Liver (tissue), 9 donors: Measurements from ENCODE around the gene MEF2A. TPM values are rescaled to one million over a fixed set of nuclear protein-coding genes. Genes with fewer than 3 reads are reported as not detected.

Experiments
- DNase-seq: peaks from one replicate; pipeline ENCODE4 v3.0.0-alpha.2; 2017; ENCODE audit warnings: low spot score
- H3K27ac ChIP-seq, 2 donors: one replicate each; pipeline ENCODE4 v1.7.0; 2013; ENCODE audit warnings: inconsistent platforms in 2 of 2, low read length in 2 of 2, control low read depth in 1 of 2, low read depth in 1 of 2, mild to moderate bottlenecking in 1 of 2
- H3K27me3 ChIP-seq, 4 donors: one replicate each; pipeline versions ENCODE4 v1.6.1 to v1.7.0; 2013; ENCODE audit warnings: low read length in 3 of 4, inconsistent platforms in 1 of 4, mild to moderate bottlenecking in 1 of 4, moderate library complexity in 1 of 4; ENCODE audit not compliant: control insufficient read depth in 4 of 4, insufficient read depth in 4 of 4
- H3K36me3 ChIP-seq, 4 donors: one replicate each; pipeline versions ENCODE4 v1.6.1 to v1.7.0; 2013; ENCODE audit warnings: low read length in 3 of 4, mild to moderate bottlenecking in 3 of 4, low read depth in 1 of 4, moderate library complexity in 1 of 4; ENCODE audit not compliant: control insufficient read depth in 4 of 4, insufficient read depth in 3 of 4
- H3K4me1 ChIP-seq, 4 donors: one replicate each; pipeline versions ENCODE4 v1.6.1 to v1.7.0; 2013; ENCODE audit warnings: low read length in 3 of 4, mild to moderate bottlenecking in 3 of 4, moderate library complexity in 1 of 4; ENCODE audit not compliant: control insufficient read depth in 4 of 4, insufficient read depth in 4 of 4
- H3K4me3 ChIP-seq, 3 donors: one replicate each; pipeline versions ENCODE4 v1.6.1 to v1.7.0; 2013; ENCODE audit warnings: low read length in 3 of 3, control low read depth in 1 of 3, low read depth in 1 of 3, mild to moderate bottlenecking in 1 of 3
- H3K9ac ChIP-seq, 2 donors: one replicate each; pipeline ENCODE4 v1.7.0; 2013; ENCODE audit warnings: low read length in 2 of 2, mild to moderate bottlenecking in 2 of 2, moderate library complexity in 2 of 2, control low read depth in 1 of 2, low read depth in 1 of 2
- H3K9me3 ChIP-seq, 4 donors: one replicate each; pipeline versions ENCODE4 v1.6.1 to v1.7.0; 2013; ENCODE audit warnings: low read length in 3 of 4; ENCODE audit not compliant: control insufficient read depth in 4 of 4
- EGR1 ChIP-seq, 2 donors: IDR thresholded peaks; 2 replicates each; pipeline ENCODE4 v1.6.1; 2016 to 2018; ENCODE audit warnings: antibody characterized with exemption in 2 of 2, low read depth in 2 of 2
- FOXA1 ChIP-seq: IDR thresholded peaks from 2 replicates; pipeline ENCODE4 v1.6.1; 2016; ENCODE audit warnings: antibody characterized with exemption
- FOXA2 ChIP-seq: IDR thresholded peaks from 2 replicates; pipeline ENCODE4 v1.6.1; 2016; ENCODE audit warnings: antibody characterized with exemption
- GABPA ChIP-seq, 2 donors: IDR thresholded peaks in 1 of 2; conservative IDR thresholded peaks in 1 of 2; 2 replicates each; pipeline ENCODE4 v1.6.1; 2016; ENCODE audit warnings: antibody characterized with exemption in 2 of 2, mild to moderate bottlenecking in 1 of 2, moderate library complexity in 1 of 2
- HNF4A ChIP-seq, 2 donors: conservative IDR thresholded peaks; 2 replicates each; pipeline ENCODE4 v1.6.1; 2016; ENCODE audit warnings: antibody characterized with exemption in 2 of 2, mild to moderate bottlenecking in 2 of 2
- HNF4G ChIP-seq: IDR thresholded peaks from 2 replicates; pipeline ENCODE4 v1.6.1; 2016; ENCODE audit warnings: antibody characterized with exemption
- JUND ChIP-seq, 2 donors: IDR thresholded peaks; 2 replicates each; pipeline ENCODE4 v1.6.1; 2016; ENCODE audit warnings: antibody characterized with exemption in 2 of 2
- NR2F2 ChIP-seq: IDR thresholded peaks from 2 replicates; pipeline ENCODE4 v1.6.1; 2016; ENCODE audit warnings: antibody characterized with exemption
- RAD21 ChIP-seq, 2 donors: IDR thresholded peaks; 2 replicates each; pipeline ENCODE4 v1.6.1; 2016; ENCODE audit warnings: antibody characterized with exemption in 2 of 2, mild to moderate bottlenecking in 2 of 2
- RXRA ChIP-seq, 2 donors: IDR thresholded peaks; 2 replicates each; pipeline ENCODE4 v1.6.1; 2017 to 2018; ENCODE audit warnings: antibody characterized with exemption in 2 of 2, mild to moderate bottlenecking in 1 of 2
- SP1 ChIP-seq: IDR thresholded peaks from 2 replicates; pipeline ENCODE4 v1.6.1; 2018; ENCODE audit warnings: antibody characterized with exemption, mild to moderate bottlenecking
- TAF1 ChIP-seq: conservative IDR thresholded peaks from 2 replicates; pipeline ENCODE4 v1.6.1; 2016; ENCODE audit warnings: antibody characterized with exemption, mild to moderate bottlenecking
- YY1 ChIP-seq: IDR thresholded peaks from 2 replicates; pipeline ENCODE4 v1.6.1; 2016; ENCODE audit warnings: antibody characterized with exemption, mild to moderate bottlenecking
- WGBS: extraction: QIAGEN DNeasy Blood & Tissue Kit; methylation state at CpG from one replicate; pipeline ENCODE4 v1.1.7; 2013; 5-methylcytosine and 5-hydroxymethylcytosine counted together
- polyA plus RNA-seq, 2 donors: library from polyadenylated mRNA; stranded (reverse) in 1 of 2; unstranded in 1 of 2; fragments of 200-250 nt in 1 of 2; fragments of >200 nt in 1 of 2; fragmentation: Nextera tagmentation in 1 of 2; extraction: Ambion mirVana in 1 of 2; gene quantifications; one replicate each; pipeline versions ENCODE4 v1.2.1 to v1.2.3, GENCODE V29; 2013 to 2015
- total RNA-seq, 2 donors: library from RNA; depleted of rRNA; stranded (reverse); fragments of >200 nt; gene quantifications; one replicate each; pipeline ENCODE4 v1.2.3, GENCODE V29; 2014
- TF ChIP-seq, protein P1 (sequence below): fragments of 150-350 bp; IDR thresholded peaks from 2 replicates; pipeline ENCODE4 v1.5.1; 2017; ENCODE audit warnings: improper control_type of control experiment, low read depth, low read length; ENCODE audit not compliant: missing input control
- TF ChIP-seq, protein P2 (sequence below): IDR thresholded peaks from 2 replicates; pipeline ENCODE4 v1.6.1; 2016; ENCODE audit warnings: antibody characterized with exemption, mild to moderate bottlenecking
- TF ChIP-seq, protein P3 (sequence below): IDR thresholded peaks from 2 replicates; pipeline ENCODE4 v1.6.1; 2016; ENCODE audit warnings: antibody characterized with exemption
- TF ChIP-seq, protein P4 (sequence below): IDR thresholded peaks from 2 replicates; pipeline ENCODE4 v1.6.1; 2016; ENCODE audit warnings: antibody characterized with exemption
- TF ChIP-seq, protein P5 (sequence below): IDR thresholded peaks from 2 replicates; pipeline ENCODE4 v1.6.1; 2016; ENCODE audit warnings: antibody characterized with exemption
- donor health status: healthy.
- donor health status: healthy.
- donor health status: healthy.
- donor health status: healthy.
- donor health status: healthy.

Gene MEF2A
- total and polyA plus RNA-seq, 4 donors = 8.5 to 45.9 (median 18.2) TPM

DNA sequence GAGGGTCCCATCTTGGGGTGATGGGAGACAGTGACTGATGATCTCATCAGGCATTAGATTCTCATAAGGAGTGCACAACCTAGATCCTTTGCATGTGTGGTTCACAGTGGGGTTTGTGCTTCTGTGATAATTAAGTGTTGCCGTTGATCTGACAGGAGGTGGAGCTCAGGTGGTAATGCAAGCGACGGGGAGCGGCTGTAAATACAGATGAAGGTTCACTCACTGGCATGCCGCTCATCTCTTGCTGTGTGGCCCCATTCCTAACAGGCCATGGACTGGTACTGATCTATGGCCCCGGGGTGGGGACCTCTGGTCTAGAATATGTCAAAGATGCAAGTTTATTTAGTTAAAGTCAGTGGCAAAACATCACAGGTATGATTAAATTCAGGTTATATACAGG, 8.7 kb downstream of the MEF2A start:
- WGBS = 72% methylated on average over 6 of the region's 6 CpGs
- H3K36me3 ChIP-seq = peaks cover 0 to 2% (median 0%) of the 10 kb centered on the region in 4 donors
- no peak for DNase-seq
- peak overlapping the region; percentile 35 to 53 for H3K27ac ChIP-seq
- H3K9me3 ChIP-seq = no peaks in the 10 kb centered on the region
- no peaks in the 10 kb centered on the region for H3K27me3 ChIP-seq
- TF ChIP-seq, protein P1, sequence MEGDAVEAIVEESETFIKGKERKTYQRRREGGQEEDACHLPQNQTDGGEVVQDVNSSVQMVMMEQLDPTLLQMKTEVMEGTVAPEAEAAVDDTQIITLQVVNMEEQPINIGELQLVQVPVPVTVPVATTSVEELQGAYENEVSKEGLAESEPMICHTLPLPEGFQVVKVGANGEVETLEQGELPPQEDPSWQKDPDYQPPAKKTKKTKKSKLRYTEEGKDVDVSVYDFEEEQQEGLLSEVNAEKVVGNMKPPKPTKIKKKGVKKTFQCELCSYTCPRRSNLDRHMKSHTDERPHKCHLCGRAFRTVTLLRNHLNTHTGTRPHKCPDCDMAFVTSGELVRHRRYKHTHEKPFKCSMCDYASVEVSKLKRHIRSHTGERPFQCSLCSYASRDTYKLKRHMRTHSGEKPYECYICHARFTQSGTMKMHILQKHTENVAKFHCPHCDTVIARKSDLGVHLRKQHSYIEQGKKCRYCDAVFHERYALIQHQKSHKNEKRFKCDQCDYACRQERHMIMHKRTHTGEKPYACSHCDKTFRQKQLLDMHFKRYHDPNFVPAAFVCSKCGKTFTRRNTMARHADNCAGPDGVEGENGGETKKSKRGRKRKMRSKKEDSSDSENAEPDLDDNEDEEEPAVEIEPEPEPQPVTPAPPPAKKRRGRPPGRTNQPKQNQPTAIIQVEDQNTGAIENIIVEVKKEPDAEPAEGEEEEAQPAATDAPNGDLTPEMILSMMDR = no peak
- no peak for TF ChIP-seq EGR1 (IDR thresholded peaks at IDR 0.05; ENCODE audit: low read depth in 2 of 2)
- TF ChIP-seq, protein P2, sequence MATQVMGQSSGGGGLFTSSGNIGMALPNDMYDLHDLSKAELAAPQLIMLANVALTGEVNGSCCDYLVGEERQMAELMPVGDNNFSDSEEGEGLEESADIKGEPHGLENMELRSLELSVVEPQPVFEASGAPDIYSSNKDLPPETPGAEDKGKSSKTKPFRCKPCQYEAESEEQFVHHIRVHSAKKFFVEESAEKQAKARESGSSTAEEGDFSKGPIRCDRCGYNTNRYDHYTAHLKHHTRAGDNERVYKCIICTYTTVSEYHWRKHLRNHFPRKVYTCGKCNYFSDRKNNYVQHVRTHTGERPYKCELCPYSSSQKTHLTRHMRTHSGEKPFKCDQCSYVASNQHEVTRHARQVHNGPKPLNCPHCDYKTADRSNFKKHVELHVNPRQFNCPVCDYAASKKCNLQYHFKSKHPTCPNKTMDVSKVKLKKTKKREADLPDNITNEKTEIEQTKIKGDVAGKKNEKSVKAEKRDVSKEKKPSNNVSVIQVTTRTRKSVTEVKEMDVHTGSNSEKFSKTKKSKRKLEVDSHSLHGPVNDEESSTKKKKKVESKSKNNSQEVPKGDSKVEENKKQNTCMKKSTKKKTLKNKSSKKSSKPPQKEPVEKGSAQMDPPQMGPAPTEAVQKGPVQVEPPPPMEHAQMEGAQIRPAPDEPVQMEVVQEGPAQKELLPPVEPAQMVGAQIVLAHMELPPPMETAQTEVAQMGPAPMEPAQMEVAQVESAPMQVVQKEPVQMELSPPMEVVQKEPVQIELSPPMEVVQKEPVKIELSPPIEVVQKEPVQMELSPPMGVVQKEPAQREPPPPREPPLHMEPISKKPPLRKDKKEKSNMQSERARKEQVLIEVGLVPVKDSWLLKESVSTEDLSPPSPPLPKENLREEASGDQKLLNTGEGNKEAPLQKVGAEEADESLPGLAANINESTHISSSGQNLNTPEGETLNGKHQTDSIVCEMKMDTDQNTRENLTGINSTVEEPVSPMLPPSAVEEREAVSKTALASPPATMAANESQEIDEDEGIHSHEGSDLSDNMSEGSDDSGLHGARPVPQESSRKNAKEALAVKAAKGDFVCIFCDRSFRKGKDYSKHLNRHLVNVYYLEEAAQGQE = no peak
- no peak for TF ChIP-seq HNF4G
- TF ChIP-seq, protein P3, sequence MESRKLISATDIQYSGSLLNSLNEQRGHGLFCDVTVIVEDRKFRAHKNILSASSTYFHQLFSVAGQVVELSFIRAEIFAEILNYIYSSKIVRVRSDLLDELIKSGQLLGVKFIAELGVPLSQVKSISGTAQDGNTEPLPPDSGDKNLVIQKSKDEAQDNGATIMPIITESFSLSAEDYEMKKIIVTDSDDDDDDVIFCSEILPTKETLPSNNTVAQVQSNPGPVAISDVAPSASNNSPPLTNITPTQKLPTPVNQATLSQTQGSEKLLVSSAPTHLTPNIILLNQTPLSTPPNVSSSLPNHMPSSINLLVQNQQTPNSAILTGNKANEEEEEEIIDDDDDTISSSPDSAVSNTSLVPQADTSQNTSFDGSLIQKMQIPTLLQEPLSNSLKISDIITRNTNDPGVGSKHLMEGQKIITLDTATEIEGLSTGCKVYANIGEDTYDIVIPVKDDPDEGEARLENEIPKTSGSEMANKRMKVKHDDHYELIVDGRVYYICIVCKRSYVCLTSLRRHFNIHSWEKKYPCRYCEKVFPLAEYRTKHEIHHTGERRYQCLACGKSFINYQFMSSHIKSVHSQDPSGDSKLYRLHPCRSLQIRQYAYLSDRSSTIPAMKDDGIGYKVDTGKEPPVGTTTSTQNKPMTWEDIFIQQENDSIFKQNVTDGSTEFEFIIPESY = no peak
- no peak for TF ChIP-seq SP1
- no peak for TF ChIP-seq RXRA (IDR thresholded peaks at IDR 0.05)
- no peak for TF ChIP-seq GABPA (IDR thresholded peaks at IDR 0.05 in 1 of 2, conservative IDR thresholded peaks at IDR 0.05 in 1 of 2)
- no peak for TF ChIP-seq FOXA2
- TF ChIP-seq HNF4A (conservative IDR thresholded peaks at IDR 0.05) = no peak
- TF ChIP-seq NR2F2 = no peak
- no peak for TF ChIP-seq RAD21 (IDR thresholded peaks at IDR 0.05)
- TF ChIP-seq, protein P4, sequence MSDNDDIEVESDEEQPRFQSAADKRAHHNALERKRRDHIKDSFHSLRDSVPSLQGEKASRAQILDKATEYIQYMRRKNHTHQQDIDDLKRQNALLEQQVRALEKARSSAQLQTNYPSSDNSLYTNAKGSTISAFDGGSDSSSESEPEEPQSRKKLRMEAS = no peak
- TF ChIP-seq, protein P5, sequence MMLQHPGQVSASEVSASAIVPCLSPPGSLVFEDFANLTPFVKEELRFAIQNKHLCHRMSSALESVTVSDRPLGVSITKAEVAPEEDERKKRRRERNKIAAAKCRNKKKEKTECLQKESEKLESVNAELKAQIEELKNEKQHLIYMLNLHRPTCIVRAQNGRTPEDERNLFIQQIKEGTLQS = no peak
- TF ChIP-seq JUND (IDR thresholded peaks at IDR 0.05) = no peak
- TF ChIP-seq FOXA1 = no peak
- no peak for TF ChIP-seq TAF1
- no peak for TF ChIP-seq YY1
- H3K4me1 ChIP-seq = peaks cover 8 to 48% (median 35%) of the 10 kb centered on the region in 4 donors
- no peak overlapping the region for H3K4me3 ChIP-seq
- H3K9ac ChIP-seq = no peak overlapping the region
